ENCODE measurements around the gene MEGF6.

The MEGF6 gene

DNA sequence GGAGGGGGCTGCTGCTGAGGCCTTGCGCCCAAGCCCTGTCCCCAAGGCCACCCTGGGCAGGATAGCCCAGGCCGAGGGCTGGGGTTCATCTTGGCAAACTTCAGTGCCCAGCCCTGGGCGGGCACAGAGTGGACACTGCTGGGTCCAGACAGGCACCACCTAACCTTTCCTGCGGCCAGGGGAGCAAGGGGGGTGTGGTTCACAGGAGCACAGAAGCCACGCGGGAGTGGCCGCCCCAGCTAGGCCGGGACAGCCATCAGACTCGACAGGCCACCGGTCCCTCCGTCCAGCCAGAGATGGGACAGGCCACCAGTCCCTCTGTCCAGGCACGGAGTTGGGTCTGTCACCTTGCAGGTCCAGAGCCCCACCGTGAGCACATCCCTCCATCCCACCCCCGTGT, 127.9 kb downstream of the MEGF6 start:
- H3K4me3 ChIP-seq (ENCODE audit: insufficient read depth, low read depth, low read length), result no peak overlapping the region
- H3K9me3 ChIP-seq (ENCODE audit: control insufficient read depth, low read length), result no peaks in the 10 kb centered on the region
- H3K4me1 ChIP-seq (ENCODE audit: control insufficient read depth, insufficient read depth, low read length), result no peaks in the 10 kb centered on the region
- H3K27me3 ChIP-seq (ENCODE audit: control insufficient read depth, insufficient read depth, low read length, poor library complexity, severe bottlenecking), result no peaks in the 10 kb centered on the region
- no peak overlapping the region for H3K27ac ChIP-seq (ENCODE audit: insufficient read depth, low read depth, low read length, poor library complexity, severe bottlenecking)
- no peaks in the 10 kb centered on the region for H3K36me3 ChIP-seq (ENCODE audit: control insufficient read depth, insufficient read depth, low read length)
- WGBS, 2 experiments, result 91 to 94% methylated on average over 14 of the region's 14 CpGs

DNA sequence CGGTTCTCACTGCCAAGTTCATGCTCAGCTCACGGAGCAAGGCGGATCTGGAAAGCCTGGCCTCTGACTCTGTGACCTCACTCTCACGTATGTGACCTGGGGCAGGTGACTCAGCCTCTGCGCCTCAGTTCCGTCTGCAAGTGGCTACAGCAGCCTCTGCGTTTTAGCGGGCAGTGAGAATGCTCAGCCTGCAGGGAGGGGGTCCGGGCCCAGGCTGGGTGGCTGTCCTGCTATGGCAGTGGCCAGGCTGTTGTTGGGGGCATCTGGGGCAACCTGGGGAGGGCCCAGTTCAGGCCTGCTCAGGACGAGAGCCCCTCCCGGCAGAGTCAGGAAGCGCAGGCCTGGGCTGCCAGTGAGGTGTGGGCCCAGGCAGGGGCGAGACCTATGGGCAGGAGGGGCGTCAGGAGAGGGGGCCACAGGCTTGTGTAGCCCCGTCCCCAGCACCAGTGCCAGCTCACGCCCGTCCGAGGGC, 128.9 kb downstream of the MEGF6 start:
- WGBS, 2 experiments, result 87% methylated on average over 18 of the region's 18 CpGs
- H3K9me3 ChIP-seq (ENCODE audit: control insufficient read depth, low read length), result no peaks in the 10 kb centered on the region
- no peaks in the 10 kb centered on the region for H3K4me1 ChIP-seq (ENCODE audit: control insufficient read depth, insufficient read depth, low read length)
- H3K4me3 ChIP-seq (ENCODE audit: insufficient read depth, low read depth, low read length), result no peak overlapping the region
- no peaks in the 10 kb centered on the region for H3K27me3 ChIP-seq (ENCODE audit: control insufficient read depth, insufficient read depth, low read length, poor library complexity, severe bottlenecking)
- no peak overlapping the region for H3K27ac ChIP-seq (ENCODE audit: insufficient read depth, low read depth, low read length, poor library complexity, severe bottlenecking)
- no peaks in the 10 kb centered on the region for H3K36me3 ChIP-seq (ENCODE audit: control insufficient read depth, insufficient read depth, low read length)

DNA sequence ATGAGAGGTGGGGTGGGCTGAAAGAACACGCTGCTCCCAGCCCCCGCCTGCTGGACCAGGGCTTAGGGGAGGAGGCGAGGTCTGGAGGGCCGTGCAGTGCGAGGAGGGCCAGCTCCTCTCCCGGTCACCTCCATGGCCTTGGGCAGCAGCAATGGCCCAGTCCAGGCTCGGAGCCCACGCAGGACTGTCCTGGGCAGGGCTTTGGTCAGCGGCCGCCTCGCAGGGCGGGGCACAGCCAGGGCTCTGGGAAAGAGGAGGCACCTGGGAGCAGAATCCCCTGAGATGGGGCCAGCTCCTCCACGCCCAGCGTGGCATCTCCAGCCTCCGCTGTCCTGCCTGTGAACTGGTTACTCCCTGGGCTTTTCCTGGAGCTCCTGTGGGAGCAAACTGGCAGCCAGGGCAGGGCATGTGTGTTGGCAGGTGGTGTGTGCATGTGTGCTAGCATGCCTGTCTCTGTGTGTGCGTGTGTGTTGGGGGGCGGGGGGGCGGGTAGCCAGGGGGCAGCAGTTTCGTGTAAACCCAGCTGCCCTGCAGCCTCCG, 129.4 kb downstream of the MEGF6 start:
- H3K9me3 ChIP-seq (ENCODE audit: control insufficient read depth, low read length), result no peaks in the 10 kb centered on the region
- H3K27ac ChIP-seq (ENCODE audit: insufficient read depth, low read depth, low read length, poor library complexity, severe bottlenecking), result no peak overlapping the region
- 90 to 92% methylated on average over 20 of the region's 20 CpGs for WGBS, 2 experiments
- no peaks in the 10 kb centered on the region for H3K36me3 ChIP-seq (ENCODE audit: control insufficient read depth, insufficient read depth, low read length)
- no peak overlapping the region for H3K4me3 ChIP-seq (ENCODE audit: insufficient read depth, low read depth, low read length)
- H3K4me1 ChIP-seq (ENCODE audit: control insufficient read depth, insufficient read depth, low read length), result no peaks in the 10 kb centered on the region
- no peaks in the 10 kb centered on the region for H3K27me3 ChIP-seq (ENCODE audit: control insufficient read depth, insufficient read depth, low read length, poor library complexity, severe bottlenecking)

DNA sequence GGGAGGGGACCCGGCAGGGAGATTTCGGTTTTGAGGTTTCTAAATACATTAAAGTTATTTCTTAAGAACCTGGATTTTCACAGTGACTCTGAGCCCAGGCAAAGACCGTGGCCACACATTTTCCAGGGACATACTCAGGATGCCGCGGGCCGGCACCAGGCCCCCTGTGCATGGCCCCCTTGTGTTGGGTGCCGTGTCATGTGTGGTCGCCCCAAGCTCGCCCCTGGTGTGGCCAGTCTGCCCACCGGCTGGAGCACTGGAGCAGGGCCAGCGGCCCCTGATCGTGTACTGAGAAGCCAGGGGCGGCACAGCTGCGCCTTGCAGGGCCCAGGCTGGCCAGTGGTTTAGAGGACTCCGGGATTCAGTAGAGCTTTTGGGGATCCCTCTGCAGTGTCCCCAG, 130.3 kb downstream of the MEGF6 start:
- Histone ChIP-seq H3K27me3 (ENCODE audit: control insufficient read depth, insufficient read depth, low read length, poor library complexity, severe bottlenecking) (no peaks in the 10 kb centered on the region), H3K9me3 (ENCODE audit: control insufficient read depth, low read length) (no peaks in the 10 kb centered on the region), H3K27ac (ENCODE audit: insufficient read depth, low read depth, low read length, poor library complexity, severe bottlenecking) (no peak overlapping the region), H3K4me3 (ENCODE audit: insufficient read depth, low read depth, low read length) (no peak overlapping the region), H3K36me3 (ENCODE audit: control insufficient read depth, insufficient read depth, low read length) (no peaks in the 10 kb centered on the region), H3K4me1 (ENCODE audit: control insufficient read depth, insufficient read depth, low read length) (no peaks in the 10 kb centered on the region)
- WGBS, 2 experiments, result 87% methylated on average over 15 of the region's 15 CpGs

DNA sequence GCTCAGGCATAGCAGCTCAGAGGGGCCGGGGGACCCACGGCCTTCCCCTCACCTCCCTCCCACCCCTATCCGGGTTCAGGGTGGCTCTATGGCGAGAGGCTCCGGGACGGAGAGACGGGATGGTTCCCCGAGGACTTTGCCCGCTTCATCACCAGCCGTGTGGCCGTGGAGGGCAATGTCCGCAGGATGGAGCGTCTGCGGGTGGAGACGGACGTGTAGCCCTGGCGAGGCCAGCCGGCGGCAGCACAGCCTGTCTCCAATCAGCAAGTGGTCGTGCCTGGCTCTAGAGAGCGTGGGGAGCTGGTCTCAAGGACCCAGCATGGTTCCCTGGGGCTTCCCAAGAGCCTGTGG, 131.0 kb downstream of the MEGF6 start:
- H3K9me3 ChIP-seq (ENCODE audit: control insufficient read depth, low read length), result no peaks in the 10 kb centered on the region
- no peak overlapping the region for H3K27ac ChIP-seq (ENCODE audit: insufficient read depth, low read depth, low read length, poor library complexity, severe bottlenecking)
- no peaks in the 10 kb centered on the region for H3K36me3 ChIP-seq (ENCODE audit: control insufficient read depth, insufficient read depth, low read length)
- H3K4me3 ChIP-seq (ENCODE audit: insufficient read depth, low read depth, low read length), result no peak overlapping the region
- no peaks in the 10 kb centered on the region for H3K4me1 ChIP-seq (ENCODE audit: control insufficient read depth, insufficient read depth, low read length)
- H3K27me3 ChIP-seq (ENCODE audit: control insufficient read depth, insufficient read depth, low read length, poor library complexity, severe bottlenecking), result no peaks in the 10 kb centered on the region
- WGBS, 2 experiments, result 93 to 94% methylated on average over 21 of the region's 21 CpGs

DNA sequence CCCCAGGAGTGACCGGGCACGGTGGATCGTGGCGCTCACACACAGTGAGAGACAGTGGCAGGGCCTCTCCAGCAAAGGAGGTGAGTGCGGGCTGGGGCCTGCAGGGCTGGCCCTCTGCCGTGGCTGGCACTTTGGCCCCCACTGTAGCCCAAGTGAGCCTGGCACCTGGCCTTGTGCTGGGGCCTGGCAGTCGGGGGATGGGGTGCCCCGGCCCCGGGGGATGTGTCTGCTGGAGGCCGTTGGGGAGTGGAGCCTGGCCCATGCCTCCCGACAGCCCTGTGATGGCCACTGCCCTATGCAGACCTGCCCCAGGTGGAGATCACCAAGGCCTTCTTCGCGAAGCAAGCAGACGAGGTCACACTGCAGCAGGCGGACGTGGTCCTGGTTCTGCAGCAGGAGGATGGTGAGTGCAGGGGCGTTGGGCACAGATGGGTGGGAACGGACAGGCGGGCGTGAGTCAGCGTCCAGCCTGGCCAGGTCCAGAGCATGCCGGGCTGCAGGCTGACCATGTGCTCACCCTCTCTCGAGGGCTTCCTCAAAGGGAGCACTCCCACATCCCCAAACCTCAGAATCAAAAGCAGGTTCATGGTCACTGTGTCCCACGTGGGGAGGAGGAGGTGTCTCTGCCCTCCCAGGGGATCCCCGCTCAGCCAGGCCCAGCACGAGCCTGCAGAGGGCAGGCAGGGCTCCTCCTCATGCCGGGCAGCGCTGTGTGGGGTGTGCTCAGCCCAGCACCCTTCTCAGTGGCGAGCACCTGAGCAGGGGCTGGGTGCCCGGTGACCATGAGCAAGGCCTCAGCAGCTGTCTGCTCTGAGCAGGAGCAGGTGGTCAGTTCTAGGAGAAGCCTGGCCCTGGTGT, 131.6 kb downstream of the MEGF6 start:
- Histone ChIP-seq H3K4me3 (ENCODE audit: insufficient read depth, low read depth, low read length) (no peak overlapping the region), H3K9me3 (ENCODE audit: control insufficient read depth, low read length) (no peaks in the 10 kb centered on the region), H3K27ac (ENCODE audit: insufficient read depth, low read depth, low read length, poor library complexity, severe bottlenecking) (no peak overlapping the region), H3K27me3 (ENCODE audit: control insufficient read depth, insufficient read depth, low read length, poor library complexity, severe bottlenecking) (no peaks in the 10 kb centered on the region), H3K4me1 (ENCODE audit: control insufficient read depth, insufficient read depth, low read length) (no peaks in the 10 kb centered on the region), H3K36me3 (ENCODE audit: control insufficient read depth, insufficient read depth, low read length) (no peaks in the 10 kb centered on the region)
- WGBS, 2 experiments, result 92 to 93% methylated on average over 30 of the region's 30 CpGs

DNA sequence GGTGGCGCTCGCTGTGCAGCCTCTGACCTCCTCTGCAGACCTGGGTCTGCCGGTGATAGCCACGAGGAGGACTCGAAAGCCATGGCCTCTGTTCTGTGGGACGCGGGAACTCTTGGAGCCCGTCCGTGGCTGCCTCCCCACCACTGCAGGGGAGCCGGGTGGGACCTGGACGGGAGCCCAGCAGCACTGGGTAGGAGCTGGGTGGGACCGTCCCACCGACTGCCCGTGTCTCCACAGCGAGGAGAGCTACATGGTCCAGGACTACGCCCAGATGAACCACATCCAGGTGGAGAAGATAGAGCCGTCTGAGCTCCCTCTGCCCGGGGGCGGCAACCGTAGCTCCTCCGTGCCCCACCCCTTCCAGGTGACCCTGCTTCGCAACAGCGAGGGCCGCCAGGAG, 133.1 kb downstream of the MEGF6 start:
- Histone ChIP-seq H3K27me3 (ENCODE audit: control insufficient read depth, insufficient read depth, low read length, poor library complexity, severe bottlenecking) (no peaks in the 10 kb centered on the region), H3K4me3 (ENCODE audit: insufficient read depth, low read depth, low read length) (no peak overlapping the region), H3K36me3 (ENCODE audit: control insufficient read depth, insufficient read depth, low read length) (no peaks in the 10 kb centered on the region), H3K27ac (ENCODE audit: insufficient read depth, low read depth, low read length, poor library complexity, severe bottlenecking) (no peak overlapping the region), H3K9me3 (ENCODE audit: control insufficient read depth, low read length) (no peaks in the 10 kb centered on the region), H3K4me1 (ENCODE audit: control insufficient read depth, insufficient read depth, low read length) (no peaks in the 10 kb centered on the region)
- WGBS, 2 experiments, result 93% methylated on average over 24 of the region's 24 CpGs

DNA sequence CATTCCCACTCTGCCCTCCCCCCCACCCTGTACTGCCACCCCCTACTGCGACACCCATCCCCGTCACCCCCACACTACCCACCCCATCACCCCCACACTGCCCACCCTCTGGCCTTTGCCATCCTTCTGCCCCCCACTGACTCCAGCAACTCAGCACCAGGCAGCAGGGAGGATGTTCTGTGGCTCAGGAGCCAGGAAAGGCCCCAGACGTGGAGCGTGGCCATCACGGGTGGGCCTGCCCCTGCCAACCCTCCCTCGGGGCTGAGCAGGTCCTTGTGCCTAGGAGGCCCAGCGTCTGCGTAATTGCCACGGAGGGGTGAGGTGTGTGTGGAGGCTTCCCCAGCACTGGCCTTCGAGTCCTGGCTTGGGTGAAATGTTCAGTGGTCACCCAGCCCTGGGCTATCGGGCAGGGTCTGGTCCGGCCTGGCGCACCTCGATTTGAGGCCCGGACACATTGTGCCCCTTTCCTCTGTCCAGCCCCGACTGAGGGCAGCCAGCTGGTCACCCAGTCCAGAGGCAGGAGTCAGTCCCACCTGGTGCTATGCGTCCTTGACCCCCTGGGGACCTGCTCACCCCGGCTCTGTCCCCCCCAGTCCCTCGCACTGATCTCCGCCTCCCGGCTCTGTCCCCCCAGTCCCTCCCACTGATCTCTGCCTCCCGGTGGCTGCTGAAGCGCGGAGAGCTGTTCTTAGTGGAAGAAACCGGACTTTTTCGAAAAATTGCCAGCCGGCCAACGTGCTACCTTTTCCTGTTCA, 133.9 kb downstream of the MEGF6 start:
- no peaks in the 10 kb centered on the region for H3K36me3 ChIP-seq (ENCODE audit: control insufficient read depth, insufficient read depth, low read length)
- H3K4me3 ChIP-seq (ENCODE audit: insufficient read depth, low read depth, low read length), result no peak overlapping the region
- H3K27me3 ChIP-seq (ENCODE audit: control insufficient read depth, insufficient read depth, low read length, poor library complexity, severe bottlenecking), result no peaks in the 10 kb centered on the region
- no peak overlapping the region for H3K27ac ChIP-seq (ENCODE audit: insufficient read depth, low read depth, low read length, poor library complexity, severe bottlenecking)
- peaks cover under 1% of the 10 kb centered on the region for H3K4me1 ChIP-seq (ENCODE audit: control insufficient read depth, insufficient read depth, low read length)
- no peaks in the 10 kb centered on the region for H3K9me3 ChIP-seq (ENCODE audit: control insufficient read depth, low read length)
- 87 to 89% methylated on average over 26 of the region's 28 CpGs for WGBS, 2 experiments

DNA sequence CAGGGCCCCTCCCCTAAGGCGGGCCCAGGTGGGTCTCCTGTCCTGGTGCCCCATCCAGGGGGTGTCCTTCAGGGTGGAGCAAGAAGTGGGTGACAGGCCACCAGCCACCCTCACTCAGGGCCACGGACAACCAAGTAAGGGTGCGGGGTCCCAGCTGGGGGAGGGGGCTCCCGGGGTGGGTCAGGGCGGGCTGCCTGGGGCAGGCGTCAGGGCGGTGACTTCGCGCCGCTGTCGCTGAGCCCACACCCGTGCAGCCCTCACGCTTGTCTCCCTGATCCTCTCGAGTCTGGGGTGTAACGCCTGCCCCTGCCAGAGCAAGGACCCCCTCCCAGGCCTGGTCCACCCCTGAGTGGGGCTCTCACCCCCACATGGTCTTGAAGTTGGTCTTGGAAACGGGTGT, 134.6 kb downstream of the MEGF6 start:
- Histone ChIP-seq H3K4me1 (ENCODE audit: control insufficient read depth, insufficient read depth, low read length) (peaks cover 8% of the 10 kb centered on the region), H3K9me3 (ENCODE audit: control insufficient read depth, low read length) (no peaks in the 10 kb centered on the region), H3K27ac (ENCODE audit: insufficient read depth, low read depth, low read length, poor library complexity, severe bottlenecking) (no peak overlapping the region), H3K27me3 (ENCODE audit: control insufficient read depth, insufficient read depth, low read length, poor library complexity, severe bottlenecking) (no peaks in the 10 kb centered on the region), H3K36me3 (ENCODE audit: control insufficient read depth, insufficient read depth, low read length) (no peaks in the 10 kb centered on the region), H3K4me3 (ENCODE audit: insufficient read depth, low read depth, low read length) (no peak overlapping the region)
- 95 to 96% methylated on average over 16 of the region's 16 CpGs for WGBS, 2 experiments

DNA sequence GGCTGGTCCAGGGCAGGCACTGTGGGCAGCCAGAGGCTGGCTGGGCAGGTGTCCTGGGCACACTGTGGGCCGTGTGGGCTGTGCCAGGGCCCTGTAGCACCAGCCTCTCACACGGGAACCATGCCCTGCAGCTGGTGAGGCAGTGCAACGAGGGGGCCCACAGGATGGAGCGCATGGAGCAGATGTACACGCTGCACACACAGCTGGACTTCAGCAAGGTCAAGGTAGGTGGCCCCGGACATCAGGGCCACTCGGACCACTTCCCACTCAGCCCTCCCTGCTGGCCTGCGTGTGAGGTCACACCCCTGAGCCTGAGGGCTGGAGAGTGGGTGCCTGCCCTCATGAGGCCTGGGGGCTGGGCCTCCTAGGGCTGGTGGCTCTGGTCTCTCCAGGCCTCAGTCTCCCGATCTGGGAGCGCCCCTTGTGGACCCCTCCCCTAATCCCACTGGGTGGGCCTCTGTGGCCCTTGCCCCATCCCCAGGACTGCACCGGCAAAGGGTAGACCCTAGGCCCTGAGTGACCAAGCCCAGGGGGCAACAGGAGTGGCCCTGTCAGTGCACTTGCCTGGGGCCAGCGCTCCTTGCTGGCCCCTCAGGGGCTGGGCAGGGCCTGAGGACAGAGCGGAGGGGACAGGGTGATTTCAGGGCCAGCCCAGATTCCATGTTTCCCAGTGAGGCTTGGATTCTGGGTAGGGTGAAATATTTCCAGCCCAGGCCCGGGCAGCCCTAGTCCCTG, 135.3 kb downstream of the MEGF6 start:
- WGBS, 2 experiments, result 94 to 95% methylated on average over 14 of the region's 14 CpGs
- Histone ChIP-seq H3K9me3 (ENCODE audit: control insufficient read depth, low read length) (no peaks in the 10 kb centered on the region), H3K36me3 (ENCODE audit: control insufficient read depth, insufficient read depth, low read length) (no peaks in the 10 kb centered on the region), H3K4me1 (ENCODE audit: control insufficient read depth, insufficient read depth, low read length) (peaks cover 15% of the 10 kb centered on the region), H3K27me3 (ENCODE audit: control insufficient read depth, insufficient read depth, low read length, poor library complexity, severe bottlenecking) (no peaks in the 10 kb centered on the region), H3K27ac (ENCODE audit: insufficient read depth, low read depth, low read length, poor library complexity, severe bottlenecking) (no peak overlapping the region), H3K4me3 (ENCODE audit: insufficient read depth, low read depth, low read length) (no peak overlapping the region)

Data from ectodermal cell (in vitro differentiated cells).